ENCODE data around the gene LY6G6F. TPM values are rescaled to one million over a fixed set of nuclear protein-coding genes. Genes with fewer than 3 reads are reported as not detected.
A peak's percentile ranks its signal among the peaks of the same experiment; 100 is the strongest.

Gene LY6G6F
- total RNA-seq, 4 donors from 2014 or later = not detected

GRCh38 chr6:31736021-31736767, 29.5 kb downstream of the LY6G6F start, which contains the start of gene CLIC1:
TSS of gene CLIC1 (minus strand) at chr6:31736530. CDS start at chr6:31736300, 230 bp downstream.
- H3K36me3 ChIP-seq = peaks cover 28 to 32% of the 10 kb centered on the region in 2 donors
- peaks cover 26 to 42% of the 10 kb centered on the region in 2 donors for H3K4me1 ChIP-seq
- peak; percentile 85 to 87 for DNase-seq
- 0 to 3% methylated on average over 14 to 18 of the region's 24 CpGs for WGBS, 2 donors
- no peaks in the 10 kb centered on the region for H3K27me3 ChIP-seq
- TF ChIP-seq, protein P1, sequence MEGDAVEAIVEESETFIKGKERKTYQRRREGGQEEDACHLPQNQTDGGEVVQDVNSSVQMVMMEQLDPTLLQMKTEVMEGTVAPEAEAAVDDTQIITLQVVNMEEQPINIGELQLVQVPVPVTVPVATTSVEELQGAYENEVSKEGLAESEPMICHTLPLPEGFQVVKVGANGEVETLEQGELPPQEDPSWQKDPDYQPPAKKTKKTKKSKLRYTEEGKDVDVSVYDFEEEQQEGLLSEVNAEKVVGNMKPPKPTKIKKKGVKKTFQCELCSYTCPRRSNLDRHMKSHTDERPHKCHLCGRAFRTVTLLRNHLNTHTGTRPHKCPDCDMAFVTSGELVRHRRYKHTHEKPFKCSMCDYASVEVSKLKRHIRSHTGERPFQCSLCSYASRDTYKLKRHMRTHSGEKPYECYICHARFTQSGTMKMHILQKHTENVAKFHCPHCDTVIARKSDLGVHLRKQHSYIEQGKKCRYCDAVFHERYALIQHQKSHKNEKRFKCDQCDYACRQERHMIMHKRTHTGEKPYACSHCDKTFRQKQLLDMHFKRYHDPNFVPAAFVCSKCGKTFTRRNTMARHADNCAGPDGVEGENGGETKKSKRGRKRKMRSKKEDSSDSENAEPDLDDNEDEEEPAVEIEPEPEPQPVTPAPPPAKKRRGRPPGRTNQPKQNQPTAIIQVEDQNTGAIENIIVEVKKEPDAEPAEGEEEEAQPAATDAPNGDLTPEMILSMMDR (IDR thresholded peaks at IDR 0.05) = no peak
- TF ChIP-seq POLR2A (IDR thresholded peaks at IDR 0.05) = peak; percentile 61 to 86
- no peaks in the 10 kb centered on the region for H3K9me3 ChIP-seq
- H3K4me3 ChIP-seq (replicated peaks in 1 of 3) = peak within 1 kb of the TSS; percentile 42 to 86 (median 68)
- H3K27ac ChIP-seq = peak within 1 kb of the TSS; percentile 82 to 91 (median 90)
- intact Hi-C loops (cut with DNase I) = loop anchor here (5.0 kb wide), 1 partner anchor 34 kb away; the partner anchor contains the start of gene ABHD16A

- Histone ChIP-seq H3K27me3 (no peaks in the 10 kb centered on the region), H3K27ac (peak overlapping the region; percentile 82 to 91 (median 90)), H3K4me1 (peaks cover 26 to 42% of the 10 kb centered on the region in 2 donors), H3K36me3 (peaks cover 21 to 26% of the 10 kb centered on the region in 2 donors), H3K4me3 (replicated peaks in 1 of 3) (peak overlapping the region in 2 of 3 donors; percentile 42 to 68), H3K9me3 (no peaks in the 10 kb centered on the region)
- 40 to 42% methylated on average over 10 of the region's 10 CpGs for WGBS, 2 donors
- no peak for DNase-seq
- TF ChIP-seq, protein P1 (IDR thresholded peaks at IDR 0.05) = no peak
- no peak for TF ChIP-seq POLR2A (IDR thresholded peaks at IDR 0.05)
- intact Hi-C loops (cut with DNase I) = loop anchor here (5.0 kb wide), 1 partner anchor 35 kb away; the partner anchor contains the start of gene ABHD16A
Measured at GRCh38 chr6:31736768-31737314, 30.2 kb downstream of the LY6G6F start.

DNA sequence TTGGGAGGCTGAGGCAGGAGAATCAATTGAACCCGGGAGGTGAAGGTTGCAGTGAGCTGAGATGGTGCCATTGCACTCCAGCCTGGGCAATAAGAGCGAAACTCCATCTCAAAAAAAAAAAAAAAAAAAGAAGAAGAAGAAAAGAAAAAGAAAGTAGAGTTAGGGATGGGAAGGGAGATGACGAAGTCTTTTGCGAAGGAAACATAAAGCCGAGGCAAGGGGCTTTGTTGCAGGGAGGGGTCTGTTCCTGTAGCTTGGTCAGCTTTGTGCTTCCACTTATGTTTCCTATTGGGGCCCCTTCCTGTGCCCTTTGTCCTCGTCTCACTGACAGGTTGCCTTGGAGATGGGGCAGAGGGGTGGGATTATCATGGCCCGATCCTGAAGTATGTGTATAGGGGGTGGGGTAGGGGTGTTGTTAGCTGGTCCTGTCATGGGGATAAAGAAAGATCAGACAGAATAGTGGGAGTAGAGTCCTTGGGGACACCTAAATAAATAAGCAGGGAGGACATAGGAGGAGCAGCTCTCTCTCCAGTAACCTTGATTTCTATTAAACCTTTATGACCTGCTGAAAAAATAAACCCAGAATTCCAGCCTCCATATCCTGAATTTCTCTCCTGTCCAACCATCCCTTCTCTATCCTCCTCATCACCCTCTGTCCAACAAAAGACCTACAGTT, 30.8 kb downstream of the LY6G6F start:
- H3K4me1 ChIP-seq = peaks cover 26 to 42% of the 10 kb centered on the region in 2 donors
- DNase-seq = no peak
- peaks cover 15 to 20% of the 10 kb centered on the region in 2 donors for H3K36me3 ChIP-seq
- intact Hi-C loops (cut with DNase I) = loop anchor here (5.0 kb wide), 1 partner anchor 35 kb away; the partner anchor contains the start of gene ABHD16A
- no peaks in the 10 kb centered on the region for H3K9me3 ChIP-seq
- no peaks in the 10 kb centered on the region for H3K27me3 ChIP-seq
- WGBS, 2 donors = 51 to 55% methylated on average over 7 of the region's 7 CpGs
- H3K4me3 ChIP-seq (replicated peaks in 1 of 3) = no peak overlapping the region
- no peak for TF ChIP-seq POLR2A (IDR thresholded peaks at IDR 0.05)
- TF ChIP-seq, protein P1 (IDR thresholded peaks at IDR 0.05) = no peak
- peak overlapping the region in 2 of 3 donors; percentile 82 to 90 for H3K27ac ChIP-seq

- 16 to 19% methylated on average over 6 of the region's 6 CpGs for WGBS, 2 donors
- H3K27ac ChIP-seq = peak overlapping the region; percentile 27 to 82 (median 64)
- intact Hi-C loops (cut with DNase I) = loop anchor here (5.0 kb wide), 1 partner anchor 36 kb away; the partner anchor contains the start of gene ABHD16A
- DNase-seq = no peak
- H3K4me1 ChIP-seq = peaks cover 26 to 42% of the 10 kb centered on the region in 2 donors
- H3K36me3 ChIP-seq = peaks cover 7 to 11% of the 10 kb centered on the region in 2 donors
- TF ChIP-seq, protein P1 (IDR thresholded peaks at IDR 0.05) = no peak
- TF ChIP-seq POLR2A (IDR thresholded peaks at IDR 0.05) = peak in 1 of 2 donors; percentile 22
- H3K27me3 ChIP-seq = no peaks in the 10 kb centered on the region
- no peaks in the 10 kb centered on the region for H3K9me3 ChIP-seq
- H3K4me3 ChIP-seq (replicated peaks in 1 of 3) = no peak overlapping the region
Measured at GRCh38 chr6:31737991-31738979, 31.6 kb downstream of the LY6G6F start.

Measured in thyroid gland (tissue), 4 donors.